Brain microvascular endothelial cell (primary cell): ENCODE measurements around the gene TMEM164.

Source experiments
- DNase-seq: peaks from one replicate; pipeline ENCODE4 v3.0.0-alpha.2; 2020
- H3K27ac ChIP-seq: fragments of 250-450 bp; sonication (Bioruptor Pico); 2 replicates; pipeline ENCODE4 v1.5.1; 2020; ENCODE audit warnings: mild to moderate bottlenecking, moderate library complexity
- H3K27me3 ChIP-seq: fragments of 250-450 bp; sonication (Bioruptor Pico); replicated peaks from 2 replicates; pipeline ENCODE4 v1.5.1; 2020; ENCODE audit warnings: mild to moderate bottlenecking
- H3K36me3 ChIP-seq: fragments of 250-450 bp; sonication (Bioruptor Pico); replicated peaks from 2 replicates; pipeline ENCODE4 v1.5.1; 2020; ENCODE audit warnings: mild to moderate bottlenecking
- H3K4me3 ChIP-seq: 2 replicates; pipeline ENCODE4 v1.5.1; 2011; ENCODE audit warnings: low read depth, mild to moderate bottlenecking, control low read depth, low read length, moderate library complexity
- in situ Hi-C: cut with HindIII; loops from 2 replicates; pipeline ENCODE4 v1.10.0; 2017; ENCODE audit warnings: low sequenced_read_pairs, low pct_ligation_motif_present
- TF ChIP-seq, protein P1 (sequence below): IDR thresholded peaks from 2 replicates; pipeline ENCODE4 v1.5.1; 2011; ENCODE audit warnings: low read depth, mild to moderate bottlenecking, moderate library complexity, low read length, control low read depth, inconsistent platforms; ENCODE audit errors: missing control alignments

Gene TMEM164

DNA sequence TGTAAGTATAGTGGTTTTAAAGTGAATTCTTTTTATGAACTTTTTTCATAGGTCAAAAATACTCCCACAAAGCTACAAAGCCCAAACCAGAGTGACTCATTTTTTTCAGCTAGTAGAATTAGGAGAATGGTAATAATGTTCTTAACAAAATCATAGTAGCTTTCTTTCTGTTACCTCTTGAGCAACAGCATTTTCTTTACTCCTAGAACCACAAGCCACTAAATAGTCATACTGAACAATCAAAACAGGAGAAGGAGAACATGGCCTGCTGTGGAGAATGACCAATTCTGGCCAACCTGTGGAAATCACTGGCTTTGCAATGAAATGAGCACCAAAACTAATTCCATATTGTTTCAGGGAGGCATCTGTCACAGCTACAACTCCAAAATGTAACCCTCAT, 202.1 kb downstream of the TMEM164 start:
- H3K27ac ChIP-seq = peak overlapping the region; percentile 2
- DNase-seq = peak; percentile 29
- in situ Hi-C loops = no loop called here
- no peaks in the 10 kb centered on the region for H3K36me3 ChIP-seq
- no peaks in the 10 kb centered on the region for H3K27me3 ChIP-seq
- TF ChIP-seq, protein P1, sequence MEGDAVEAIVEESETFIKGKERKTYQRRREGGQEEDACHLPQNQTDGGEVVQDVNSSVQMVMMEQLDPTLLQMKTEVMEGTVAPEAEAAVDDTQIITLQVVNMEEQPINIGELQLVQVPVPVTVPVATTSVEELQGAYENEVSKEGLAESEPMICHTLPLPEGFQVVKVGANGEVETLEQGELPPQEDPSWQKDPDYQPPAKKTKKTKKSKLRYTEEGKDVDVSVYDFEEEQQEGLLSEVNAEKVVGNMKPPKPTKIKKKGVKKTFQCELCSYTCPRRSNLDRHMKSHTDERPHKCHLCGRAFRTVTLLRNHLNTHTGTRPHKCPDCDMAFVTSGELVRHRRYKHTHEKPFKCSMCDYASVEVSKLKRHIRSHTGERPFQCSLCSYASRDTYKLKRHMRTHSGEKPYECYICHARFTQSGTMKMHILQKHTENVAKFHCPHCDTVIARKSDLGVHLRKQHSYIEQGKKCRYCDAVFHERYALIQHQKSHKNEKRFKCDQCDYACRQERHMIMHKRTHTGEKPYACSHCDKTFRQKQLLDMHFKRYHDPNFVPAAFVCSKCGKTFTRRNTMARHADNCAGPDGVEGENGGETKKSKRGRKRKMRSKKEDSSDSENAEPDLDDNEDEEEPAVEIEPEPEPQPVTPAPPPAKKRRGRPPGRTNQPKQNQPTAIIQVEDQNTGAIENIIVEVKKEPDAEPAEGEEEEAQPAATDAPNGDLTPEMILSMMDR = no peak
- H3K4me3 ChIP-seq = no peak overlapping the region

DNA sequence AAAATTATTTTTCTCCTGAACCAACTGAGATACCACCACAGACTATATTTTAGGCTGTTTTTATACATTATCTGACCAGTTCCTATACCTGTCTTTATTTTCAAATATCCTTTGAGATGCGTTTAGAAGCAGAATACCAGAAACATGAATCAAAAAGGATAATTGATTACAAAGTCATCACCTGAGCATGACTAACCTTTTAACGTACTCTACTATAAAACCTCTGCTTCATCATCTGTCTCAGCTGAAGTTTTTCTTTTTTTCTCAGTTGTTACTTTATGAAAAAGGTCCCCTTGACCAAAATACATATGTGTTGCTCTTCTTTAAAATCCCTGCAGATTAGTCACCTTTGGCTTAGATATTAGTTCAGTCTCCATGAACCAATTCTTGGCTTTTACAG, 205.2 kb downstream of the TMEM164 start:
- in situ Hi-C loops = no loop called here
- Histone ChIP-seq H3K27ac (no peak overlapping the region), H3K27me3 (no peaks in the 10 kb centered on the region), H3K36me3 (no peaks in the 10 kb centered on the region), H3K4me3 (no peak overlapping the region)
- TF ChIP-seq, protein P1 = no peak
- DNase-seq = no peak

DNA sequence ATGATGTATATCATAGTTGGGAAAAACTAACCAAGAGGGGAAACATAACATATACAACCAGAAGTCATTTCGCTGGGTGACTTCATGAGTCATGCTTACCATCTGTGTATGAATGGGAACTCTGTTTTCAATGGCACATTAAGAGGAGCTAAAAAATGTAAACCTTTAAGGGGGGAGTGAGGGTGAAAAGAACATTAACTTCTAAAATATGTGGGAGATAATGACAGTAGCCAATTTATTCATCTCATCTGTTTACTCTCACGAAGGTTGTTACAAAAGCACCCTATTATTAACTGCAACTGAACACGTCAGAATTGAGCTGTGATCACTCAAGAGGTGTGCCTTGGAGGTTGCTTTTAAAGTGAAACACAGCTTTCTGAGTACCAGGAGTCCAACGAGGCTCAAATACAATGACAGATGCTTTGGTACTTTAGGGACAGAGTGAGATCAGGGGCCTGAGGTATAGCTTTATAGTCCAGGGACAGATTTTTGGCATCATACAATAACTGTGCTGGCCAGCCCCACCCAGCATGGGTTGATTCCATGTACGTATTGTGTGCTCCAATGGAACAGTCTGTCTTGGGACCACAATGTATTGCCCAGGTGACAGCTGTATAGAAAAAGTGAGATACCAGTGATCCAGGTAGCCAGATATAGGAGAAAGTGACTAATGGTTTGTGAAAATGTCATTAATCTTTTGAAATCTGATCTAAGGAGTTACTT, 207.7 kb downstream of the TMEM164 start:
- H3K27ac ChIP-seq = peak overlapping the region; percentile 72
- no peak overlapping the region for H3K4me3 ChIP-seq
- TF ChIP-seq, protein P1 = no peak
- H3K27me3 ChIP-seq = no peaks in the 10 kb centered on the region
- H3K36me3 ChIP-seq = no peaks in the 10 kb centered on the region
- DNase-seq = peak; percentile 50
- in situ Hi-C loops = no loop called here

DNA sequence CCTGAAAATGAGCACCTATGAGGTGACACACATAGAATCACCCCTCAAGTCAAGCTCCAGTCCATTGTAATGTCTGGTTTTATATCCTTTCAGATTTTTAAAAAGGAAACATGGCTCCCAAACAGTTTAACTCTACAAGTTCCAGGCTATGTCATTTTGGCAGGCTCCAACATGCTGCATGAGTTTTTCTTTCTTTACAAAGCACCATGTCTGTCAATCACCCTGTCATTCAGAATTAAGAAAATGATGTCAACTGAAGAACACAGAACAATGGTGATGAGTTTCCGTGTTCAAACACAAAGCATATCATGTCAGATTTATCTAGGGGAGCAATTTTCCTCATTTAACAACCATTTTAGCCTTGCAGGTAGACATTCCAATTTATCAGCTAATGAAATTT, 208.4 kb downstream of the TMEM164 start:
- no peak for DNase-seq
- Histone ChIP-seq H3K27ac (no peak overlapping the region), H3K27me3 (no peaks in the 10 kb centered on the region), H3K4me3 (no peak overlapping the region), H3K36me3 (no peaks in the 10 kb centered on the region)
- TF ChIP-seq, protein P1 = no peak
- in situ Hi-C loops = no loop called here

DNA sequence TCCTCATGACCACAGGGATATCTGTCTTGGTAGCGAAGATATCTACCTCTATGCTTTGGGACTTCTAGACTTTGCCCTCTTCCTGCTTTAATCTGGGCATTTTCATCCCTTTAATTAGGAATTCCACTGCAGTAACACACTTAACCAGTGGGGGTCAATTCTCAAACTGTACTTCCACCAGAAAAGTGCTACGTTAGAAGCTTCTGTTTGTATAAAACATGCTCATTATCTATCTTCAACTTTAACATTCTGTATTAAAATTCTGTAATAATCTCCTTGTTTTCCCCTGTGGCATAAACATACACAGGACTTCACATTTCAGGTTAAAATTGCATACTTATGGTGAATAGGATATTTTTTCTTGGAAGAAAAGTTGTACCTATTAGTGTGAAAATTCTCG, 209.4 kb downstream of the TMEM164 start:
- H3K27ac ChIP-seq = no peak overlapping the region
- no peaks in the 10 kb centered on the region for H3K27me3 ChIP-seq
- H3K36me3 ChIP-seq = no peaks in the 10 kb centered on the region
- in situ Hi-C loops = no loop called here
- no peak for DNase-seq
- H3K4me3 ChIP-seq = no peak overlapping the region
- TF ChIP-seq, protein P1 = peak; percentile 26

DNA sequence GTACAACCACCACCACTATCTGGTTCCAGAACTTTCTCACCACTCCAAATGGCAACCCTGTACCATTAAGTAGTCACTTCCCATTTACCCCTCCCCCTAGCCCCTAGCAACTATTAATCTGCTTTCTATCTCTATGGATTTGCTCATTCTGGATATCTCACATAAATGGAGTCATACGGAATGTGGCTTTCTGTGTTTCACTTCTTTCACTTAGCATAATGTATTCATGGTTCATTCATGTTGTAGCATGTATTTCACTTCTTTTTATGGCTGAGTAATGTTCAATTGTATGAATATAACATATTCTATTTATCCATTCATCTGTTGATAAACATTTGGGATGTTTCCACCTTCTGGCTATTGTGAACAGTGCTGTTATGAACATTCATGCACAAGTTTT, 210.3 kb downstream of the TMEM164 start:
- in situ Hi-C loops = no loop called here
- no peak for DNase-seq

More for the DNA sequence above, 210.3 kb downstream of the TMEM164 start:
- H3K4me3 ChIP-seq = no peak overlapping the region
- no peaks in the 10 kb centered on the region for H3K27me3 ChIP-seq
- TF ChIP-seq, protein P1 = no peak
- H3K27ac ChIP-seq = no peak overlapping the region
- no peaks in the 10 kb centered on the region for H3K36me3 ChIP-seq
